HEK293 (cell line): Measurements from ENCODE around the gene SORCS3.

Source experiments
- MYNN ChIP-seq: fragments of 450-650 bp; formaldehyde crosslinking; IDR thresholded peaks from 2 replicates; pipeline ENCODE4 v1.5.1; 2016; ENCODE audit warnings: missing biosample characterization, missing genetic modification characterization, borderline replicate concordance
- REST ChIP-seq: fragments of 450-650 bp; formaldehyde crosslinking; IDR thresholded peaks from 2 replicates; pipeline ENCODE4 v1.5.1; 2016; ENCODE audit warnings: missing biosample characterization, missing genetic modification characterization

DNA sequence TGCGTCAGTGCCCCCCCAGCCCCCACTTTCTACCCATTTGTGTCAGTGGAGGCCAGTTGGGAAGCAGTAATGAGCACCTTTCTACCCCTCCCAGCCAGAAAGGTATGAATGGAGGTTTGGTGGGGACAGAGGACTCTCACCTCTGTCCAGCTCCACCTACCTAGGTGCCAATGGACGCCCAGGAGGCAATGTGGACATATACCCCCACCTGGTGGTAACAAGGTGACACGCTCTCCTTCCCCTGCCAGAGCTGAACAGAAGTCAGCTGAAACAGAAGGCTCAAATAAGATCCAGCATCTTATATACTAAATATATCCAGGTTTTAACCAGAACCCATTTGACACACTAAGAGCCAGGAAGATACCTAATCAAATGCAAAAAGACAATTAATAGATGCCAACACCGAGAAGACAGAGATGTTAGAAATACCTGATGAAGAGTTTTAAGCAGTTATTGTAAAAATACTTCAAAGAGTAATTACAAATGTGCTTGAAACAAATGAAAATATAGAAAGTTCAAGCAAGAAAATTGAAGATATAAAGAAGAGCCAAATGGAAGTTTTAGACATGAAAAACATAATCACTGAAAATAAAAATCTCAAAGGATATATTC lies 18.4 kb upstream of the SORCS3 start:
- TF ChIP-seq MYNN (tag by site-specific recombination): no peak
- TF ChIP-seq REST (tag by site-specific recombination): no peak
